Measurements from ENCODE around the gene RNF207. TPM values are rescaled to one million over a fixed set of nuclear protein-coding genes. Genes with fewer than 3 reads are reported as not detected.

The RNF207 gene
- total RNA-seq, 6 experiments from 2014 or later, result 8.4 to 20.5 (median 14.4) TPM

DNA sequence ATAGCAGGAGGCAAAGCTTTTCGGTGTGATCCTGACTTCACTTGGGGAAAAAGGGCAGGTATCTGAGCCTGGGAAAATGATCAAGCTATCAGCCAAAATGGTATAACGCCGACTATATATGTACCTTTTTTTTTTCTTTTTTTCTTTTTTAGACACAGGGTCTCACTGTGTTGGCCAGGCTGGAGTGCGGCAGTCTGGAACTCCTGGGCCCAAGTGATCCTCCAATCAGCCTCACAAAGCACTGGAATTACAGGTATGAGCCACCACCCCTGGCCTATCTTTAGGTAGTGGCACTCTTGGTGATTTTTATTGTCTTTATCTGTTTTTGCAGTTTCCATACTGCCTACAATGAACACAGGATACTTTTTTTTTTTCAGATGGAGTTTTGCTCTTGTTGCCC is 31.2 kb downstream of the RNF207 start:
- intact Hi-C loops (cut with DNase I), result no loop called here

DNA sequence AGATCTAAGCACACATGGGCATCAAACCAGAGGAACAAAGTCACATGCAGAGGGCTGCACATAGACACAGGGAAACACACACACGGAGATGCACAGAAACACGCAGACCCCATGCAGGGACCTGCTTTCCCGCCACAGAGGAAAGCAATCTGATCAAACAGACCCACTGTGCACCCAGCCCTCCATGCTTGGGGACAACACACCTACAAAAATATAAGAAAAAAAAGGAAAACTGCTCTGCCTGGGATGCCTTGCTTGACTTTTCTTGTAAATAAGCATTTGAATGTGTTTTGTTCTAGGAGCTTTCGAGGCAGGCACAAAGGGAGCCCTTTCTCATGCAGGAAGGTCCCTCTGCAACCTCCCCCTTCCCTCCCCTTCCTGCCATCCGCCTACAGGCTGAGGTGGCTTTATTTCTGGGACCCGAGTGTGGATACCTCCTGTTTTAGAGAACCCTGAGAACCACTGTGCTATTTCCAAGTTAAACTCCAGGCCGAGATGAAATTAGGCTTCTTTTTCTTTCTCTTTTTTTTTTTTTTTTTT is 33.4 kb downstream of the RNF207 start:
- TF ChIP-seq POLR2A (IDR thresholded peaks at IDR 0.05), result no peak
- TF ChIP-seq, protein P1, sequence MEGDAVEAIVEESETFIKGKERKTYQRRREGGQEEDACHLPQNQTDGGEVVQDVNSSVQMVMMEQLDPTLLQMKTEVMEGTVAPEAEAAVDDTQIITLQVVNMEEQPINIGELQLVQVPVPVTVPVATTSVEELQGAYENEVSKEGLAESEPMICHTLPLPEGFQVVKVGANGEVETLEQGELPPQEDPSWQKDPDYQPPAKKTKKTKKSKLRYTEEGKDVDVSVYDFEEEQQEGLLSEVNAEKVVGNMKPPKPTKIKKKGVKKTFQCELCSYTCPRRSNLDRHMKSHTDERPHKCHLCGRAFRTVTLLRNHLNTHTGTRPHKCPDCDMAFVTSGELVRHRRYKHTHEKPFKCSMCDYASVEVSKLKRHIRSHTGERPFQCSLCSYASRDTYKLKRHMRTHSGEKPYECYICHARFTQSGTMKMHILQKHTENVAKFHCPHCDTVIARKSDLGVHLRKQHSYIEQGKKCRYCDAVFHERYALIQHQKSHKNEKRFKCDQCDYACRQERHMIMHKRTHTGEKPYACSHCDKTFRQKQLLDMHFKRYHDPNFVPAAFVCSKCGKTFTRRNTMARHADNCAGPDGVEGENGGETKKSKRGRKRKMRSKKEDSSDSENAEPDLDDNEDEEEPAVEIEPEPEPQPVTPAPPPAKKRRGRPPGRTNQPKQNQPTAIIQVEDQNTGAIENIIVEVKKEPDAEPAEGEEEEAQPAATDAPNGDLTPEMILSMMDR (IDR thresholded peaks at IDR 0.05), result no peak
- no peaks in the 10 kb centered on the region for H3K36me3 ChIP-seq
- no peak overlapping the region for H3K4me3 ChIP-seq
- WGBS (ENCODE audit: insufficient coverage, low coverage, low lambda C conversion rate, missing lambda C conversion rate), result 35% methylated on average over 5 of the region's 7 CpGs
- no peak for ATAC-seq
- H3K9me3 ChIP-seq, result no peaks in the 10 kb centered on the region
- DNase-seq, result no peak
- peaks cover 0 to 14% (median 0%) of the 10 kb centered on the region in 4 donors for H3K4me1 ChIP-seq
- intact Hi-C loops (cut with DNase I), result no loop called here
- H3K27ac ChIP-seq, result no peak overlapping the region
- H3K27me3 ChIP-seq, result peaks cover 5 to 24% of the 10 kb centered on the region in 2 donors

More for the DNA sequence above, 31.2 kb downstream of the RNF207 start:
- Histone ChIP-seq H3K36me3 (peaks cover 0 to 16% (median 8%) of the 10 kb centered on the region in 4 donors), H3K4me1 (peaks cover 0 to 13% (median 0%) of the 10 kb centered on the region in 4 donors), H3K4me3 (no peak overlapping the region), H3K27me3 (peaks cover 5 to 12% of the 10 kb centered on the region in 2 donors), H3K9me3 (no peaks in the 10 kb centered on the region), H3K27ac (no peak overlapping the region)
- DNase-seq (no peak), ATAC-seq (no peak)
- WGBS (ENCODE audit: insufficient coverage, low coverage, low lambda C conversion rate, missing lambda C conversion rate), result 89% methylated on average over 4 of the region's 4 CpGs
- TF ChIP-seq POLR2A (IDR thresholded peaks at IDR 0.05), result no peak
- TF ChIP-seq, protein P1 (IDR thresholded peaks at IDR 0.05), result no peak

DNA sequence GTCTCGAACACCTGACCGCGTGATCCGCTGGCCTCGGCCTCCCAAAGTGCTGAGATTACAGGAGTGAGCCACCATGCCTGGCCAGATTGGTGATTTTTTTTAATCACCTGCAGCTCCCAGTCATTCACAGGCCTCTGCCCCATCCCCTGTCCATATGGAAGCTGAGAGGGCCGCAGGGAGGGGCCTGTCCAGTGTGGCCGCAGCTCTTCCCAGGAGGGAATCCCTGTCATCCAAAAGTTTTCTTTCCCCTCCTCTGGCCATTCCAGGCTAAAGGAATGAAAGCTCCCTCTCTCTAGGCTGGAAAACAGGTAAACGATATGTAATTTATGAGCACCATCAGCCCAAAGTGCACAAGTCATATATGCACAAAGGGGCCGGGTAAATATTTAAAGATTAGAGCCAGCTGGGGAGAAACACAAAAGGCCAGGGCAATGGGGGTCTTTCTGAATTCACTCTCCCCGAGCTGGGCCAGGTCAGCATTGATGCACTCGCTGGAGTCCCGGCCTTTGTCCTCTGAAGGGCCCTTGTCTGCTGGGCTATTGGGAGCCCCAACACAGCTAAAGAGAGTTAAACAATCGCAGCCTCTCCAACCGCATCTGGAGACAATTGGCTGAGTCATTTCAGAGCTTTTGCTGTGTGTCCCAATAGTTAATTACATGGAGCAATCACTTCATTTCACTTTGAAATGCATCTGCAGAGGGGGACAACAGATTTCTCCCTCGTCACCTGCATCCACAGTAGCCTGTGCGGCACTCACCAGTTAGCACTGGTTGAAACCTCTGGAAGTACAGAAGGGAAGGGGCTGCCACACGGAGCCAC is 34.2 kb downstream of the RNF207 start:
- Histone ChIP-seq H3K27ac (no peak overlapping the region), H3K27me3 (peaks cover 5 to 28% of the 10 kb centered on the region in 2 donors), H3K4me3 (no peak overlapping the region), H3K9me3 (no peaks in the 10 kb centered on the region), H3K4me1 (peaks cover 0 to 7% (median 0%) of the 10 kb centered on the region in 4 donors), H3K36me3 (no peaks in the 10 kb centered on the region)
- DNase-seq (no peak), ATAC-seq (no peak)
- TF ChIP-seq, protein P1 (IDR thresholded peaks at IDR 0.05), result no peak
- TF ChIP-seq POLR2A (IDR thresholded peaks at IDR 0.05), result no peak
- 45% methylated on average over 7 of the region's 17 CpGs for WGBS (ENCODE audit: insufficient coverage, low coverage, low lambda C conversion rate, missing lambda C conversion rate)
- intact Hi-C loops (cut with DNase I), result loop anchor here (5.0 to 10.0 kb wide), 3 partner anchors 185 to 188 kb away; partner anchors contain the start of gene ESPN (in 1 of the 2)

DNA sequence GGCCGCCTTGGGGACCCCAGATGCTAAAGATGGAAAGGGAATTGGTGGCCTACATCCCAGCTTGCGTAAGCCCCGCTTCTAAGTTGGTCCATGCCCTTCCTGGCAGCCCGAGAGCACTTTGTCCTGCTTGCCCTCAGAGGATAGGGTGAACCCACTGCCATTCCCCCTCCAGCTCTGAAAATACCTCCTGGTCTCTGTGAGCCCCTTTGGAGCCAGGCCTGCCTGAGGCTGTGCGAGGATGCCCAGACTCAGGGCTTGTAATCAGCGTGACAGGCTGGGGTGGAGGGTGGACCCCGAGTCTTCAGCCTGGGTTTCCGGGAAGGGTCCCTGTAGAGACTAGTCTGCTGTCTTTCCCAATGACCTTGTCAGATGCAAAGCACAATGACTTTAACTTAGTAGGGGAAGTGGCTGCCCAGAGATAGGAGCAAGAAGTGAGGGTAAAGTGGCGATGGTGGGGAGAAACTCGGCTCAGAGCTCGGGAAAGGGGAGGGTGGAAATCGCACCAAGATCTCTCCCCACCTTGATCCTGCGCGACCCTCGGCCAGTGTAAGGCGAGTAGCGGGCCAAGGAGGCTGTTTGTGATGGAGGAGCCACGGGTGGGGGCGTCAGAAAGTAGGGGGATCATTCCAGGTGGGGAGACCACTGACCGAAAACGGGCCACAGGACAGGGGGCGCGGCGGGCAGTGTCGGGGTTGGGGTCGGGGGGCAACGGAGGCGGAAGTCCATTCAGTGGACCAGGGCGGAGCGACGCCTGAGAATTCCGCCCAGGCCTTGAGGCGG is 35.4 kb downstream of the RNF207 start:
- WGBS (ENCODE audit: insufficient coverage, low coverage, low lambda C conversion rate, missing lambda C conversion rate), result 29% methylated on average over 23 of the region's 33 CpGs
- H3K4me1 ChIP-seq, result peaks cover 0 to 18% (median 0%) of the 10 kb centered on the region in 4 donors
- peaks cover 5 to 38% of the 10 kb centered on the region in 2 donors for H3K27me3 ChIP-seq
- DNase-seq (no peak), ATAC-seq (no peak)
- TF ChIP-seq, protein P1 (IDR thresholded peaks at IDR 0.05), result no peak
- no peak for TF ChIP-seq POLR2A (IDR thresholded peaks at IDR 0.05)
- H3K4me3 ChIP-seq, result no peak overlapping the region
- no peaks in the 10 kb centered on the region for H3K36me3 ChIP-seq
- no peaks in the 10 kb centered on the region for H3K9me3 ChIP-seq
- intact Hi-C loops (cut with DNase I), result loop anchor here (5.0 to 10.0 kb wide), 3 partner anchors 184 to 189 kb away; partner anchors contain the start of gene ESPN (in 1 of the 2)
- H3K27ac ChIP-seq, result no peak overlapping the region
